Skin epidermis (tissue), 12 donors: Measurements from ENCODE around the gene RGS12.
"Not testable (repeated sequence)": the region's sequence is repeated elsewhere in the genome, so short reads cannot be mapped to it uniquely, and the experiment has no call there.

ENCODE experiments used
- H3K27ac ChIP-seq, 21 experiments: fragments of 200-600 bp; sonication (generic) in 11 of 21; one replicate each; pipeline ENCODE4 v1.5.0; 2020; ENCODE audit warnings: mild to moderate bottlenecking in 3 of 21, inconsistent platforms in 2 of 21, moderate library complexity in 2 of 21
- H3K4me3 ChIP-seq, 7 experiments: fragments of 200-600 bp; sonication (generic) in 2 of 7; one replicate each; pipeline ENCODE4 v1.5.0; 2020; ENCODE audit warnings: inconsistent platforms in 2 of 7, mild to moderate bottlenecking in 2 of 7, moderate library complexity in 1 of 7

The RGS12 gene

GRCh38 chr4:3295837-3296624, 3.2 kb downstream of the RGS12 start:
- no peak overlapping the region for H3K27ac ChIP-seq
- H3K4me3 ChIP-seq: no peak overlapping the region

GRCh38 chr4:3296651-3297050, 3.8 kb downstream of the RGS12 start:
- H3K27ac ChIP-seq: no peak overlapping the region
- no peak overlapping the region for H3K4me3 ChIP-seq

GRCh38 chr4:3297066-3297859, 4.4 kb downstream of the RGS12 start:
- H3K27ac ChIP-seq: no peak overlapping the region
- no peak overlapping the region for H3K4me3 ChIP-seq

GRCh38 chr4:3299122-3299975, 6.5 kb downstream of the RGS12 start:
- Histone ChIP-seq H3K4me3 (no peak overlapping the region), H3K27ac (no peak overlapping the region)

GRCh38 chr4:3299976-3300671, 7.3 kb downstream of the RGS12 start:
- H3K27ac ChIP-seq: no peak overlapping the region

GRCh38 chr4:3300882-3301281, 8.1 kb downstream of the RGS12 start:
- H3K4me3 ChIP-seq: not testable (repeated sequence)

More at GRCh38 chr4:3299976-3300671, 7.3 kb downstream of the RGS12 start:
- H3K4me3 ChIP-seq: no peak overlapping the region

GRCh38 chr4:3301450-3302172, 8.8 kb downstream of the RGS12 start:
- no peak overlapping the region for H3K4me3 ChIP-seq
- peak overlapping the region in 1 of 21 experiments; percentile 16 for H3K27ac ChIP-seq

More at GRCh38 chr4:3300882-3301281, 8.1 kb downstream of the RGS12 start:
- not testable (repeated sequence) for H3K27ac ChIP-seq

- no peak overlapping the region for H3K4me3 ChIP-seq
- H3K27ac ChIP-seq: peak overlapping the region in 3 of 21 experiments; percentile 1 to 16 (median 7)
These were observed 9.5 kb downstream of the RGS12 start for GRCh38 chr4:3302173-3302785.

- H3K27ac ChIP-seq: peak overlapping the region in 3 of 21 experiments; percentile 1 to 16 (median 7)
- no peak overlapping the region for H3K4me3 ChIP-seq
These were observed 10.2 kb downstream of the RGS12 start for GRCh38 chr4:3302786-3303564.

- Histone ChIP-seq H3K4me3 (no peak overlapping the region), H3K27ac (peak overlapping the region in 1 of 21 experiments; percentile 1)
These were observed 10.7 kb downstream of the RGS12 start for GRCh38 chr4:3303565-3303824.

GRCh38 chr4:3303923-3304710, 11.3 kb downstream of the RGS12 start:
- Histone ChIP-seq H3K27ac (no peak overlapping the region), H3K4me3 (no peak overlapping the region)

- H3K27ac ChIP-seq: peak overlapping the region in 4 of 21 experiments; percentile 14 to 36 (median 20)
- H3K4me3 ChIP-seq: no peak overlapping the region
These were observed 12.2 kb downstream of the RGS12 start for GRCh38 chr4:3304831-3305609.

- H3K27ac ChIP-seq: peak overlapping the region in 4 of 21 experiments; percentile 14 to 36 (median 20)
- H3K4me3 ChIP-seq: no peak overlapping the region
These were observed 13.0 kb downstream of the RGS12 start for GRCh38 chr4:3305610-3306371.

GRCh38 chr4:3306450-3306849, 13.6 kb downstream of the RGS12 start:
- Histone ChIP-seq H3K4me3 (no peak overlapping the region), H3K27ac (peak overlapping the region in 1 of 21 experiments; percentile 36)

- no peak overlapping the region for H3K27ac ChIP-seq
- H3K4me3 ChIP-seq: no peak overlapping the region
These were observed 14.2 kb downstream of the RGS12 start for GRCh38 chr4:3307060-3307459.
